ENCODE measurements around the gene DNAJB9. TPM values are rescaled to one million over a fixed set of nuclear protein-coding genes. Genes with fewer than 3 reads are reported as not detected.

Gene DNAJB9
- total RNA-seq, 1 donor from 2014 or later = 28.1 TPM

DNA sequence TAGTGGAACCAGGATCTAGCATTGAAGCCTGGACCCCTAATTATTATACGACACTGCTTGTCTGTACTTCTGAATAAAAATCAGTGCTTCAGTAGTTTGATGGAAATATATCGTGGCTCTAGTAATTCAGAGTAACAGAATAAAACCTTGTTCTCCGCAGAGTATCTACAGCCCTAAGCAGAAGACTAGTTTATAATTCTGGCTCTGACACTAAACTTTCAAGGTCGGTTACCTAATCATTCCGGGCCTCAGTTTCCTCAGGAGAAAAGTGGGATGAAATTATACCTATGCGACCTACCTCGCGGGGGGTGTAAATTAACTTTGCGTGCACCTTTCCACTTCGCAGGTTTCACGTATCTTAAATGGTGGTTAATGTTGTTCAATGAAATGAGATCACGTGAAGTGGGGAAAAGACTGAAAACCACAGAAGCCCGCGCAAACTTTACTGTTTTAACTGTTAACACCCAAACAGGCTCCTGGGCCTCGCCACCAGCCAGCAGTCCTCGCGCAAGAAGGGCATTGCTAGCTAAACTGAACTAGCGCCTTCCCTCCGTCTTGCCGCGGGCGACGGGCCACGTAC, 783 bp upstream of the DNAJB9 start:
- DNase-seq (ENCODE audit: low read depth) = no peak

DNA sequence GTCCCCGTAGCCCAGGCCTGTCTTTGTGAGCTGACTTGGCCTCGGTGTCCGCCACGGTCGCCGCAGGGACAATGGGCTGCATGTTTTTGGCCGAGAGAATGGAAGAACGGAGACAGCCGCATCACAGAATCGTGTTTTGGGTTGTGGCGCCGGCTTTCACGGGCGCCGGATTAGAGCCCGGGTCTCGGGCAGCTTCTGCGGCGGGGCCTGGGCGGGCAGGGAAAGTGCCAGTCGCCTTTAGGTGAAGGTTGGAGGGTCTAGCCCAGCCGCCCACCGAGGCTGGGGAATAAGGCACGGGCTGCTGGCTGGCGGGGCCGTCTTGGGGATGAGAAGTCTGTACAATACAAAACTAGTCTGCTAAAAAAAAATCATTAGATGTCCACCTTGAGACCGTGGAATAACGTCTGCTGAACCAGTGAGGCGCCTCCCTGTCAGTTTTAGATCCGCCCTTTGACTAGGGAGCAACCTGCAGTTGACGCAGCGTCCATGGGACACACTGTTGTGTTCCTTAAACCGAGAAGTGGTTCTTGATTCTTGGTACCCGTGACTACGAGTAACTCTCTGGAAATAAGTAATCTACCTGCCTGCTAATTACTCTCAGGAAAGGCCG, 577 bp downstream of the DNAJB9 start:
- DNase-seq (ENCODE audit: low read depth) = peak; percentile 88

DNA sequence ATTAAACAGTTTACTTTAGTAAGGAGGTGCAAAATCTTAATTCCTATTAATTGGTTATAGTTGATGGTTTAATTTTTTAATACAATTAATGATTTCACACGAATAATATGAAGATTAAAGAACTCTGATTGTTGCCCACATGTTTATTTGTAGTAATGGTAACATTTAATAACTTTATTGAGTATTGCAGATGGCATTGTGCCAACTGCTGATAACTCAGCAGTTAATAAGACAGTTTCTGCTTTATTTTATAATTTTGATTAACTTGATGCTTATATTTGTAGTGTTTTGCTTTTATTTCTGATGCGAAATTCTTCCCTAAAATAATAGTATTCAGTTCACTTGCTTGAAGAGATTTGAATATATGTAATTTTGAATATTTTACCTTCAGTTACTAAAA, 2.8 kb downstream of the DNAJB9 start:
- no peak for DNase-seq (ENCODE audit: low read depth)

DNA sequence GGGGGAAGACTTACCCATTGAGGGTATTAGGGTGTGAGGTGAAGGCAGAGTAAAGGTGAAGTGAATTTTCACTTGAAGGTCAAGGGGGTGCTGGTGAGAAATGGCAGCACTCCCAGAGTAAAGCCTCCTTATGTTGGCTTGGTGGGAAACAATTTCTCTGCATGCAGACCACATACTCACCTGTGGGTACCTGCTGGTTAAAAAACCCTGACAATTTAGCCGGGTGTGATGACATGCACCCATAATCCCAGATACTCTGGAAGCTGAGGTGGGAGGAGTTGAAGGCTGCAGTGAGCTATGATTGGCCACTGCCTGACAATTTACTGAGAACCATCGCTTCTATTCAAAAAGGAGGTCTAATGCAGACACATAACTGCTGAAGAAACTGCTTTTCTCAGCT, 5.5 kb downstream of the DNAJB9 start:
- no peak for DNase-seq (ENCODE audit: low read depth)

DNA sequence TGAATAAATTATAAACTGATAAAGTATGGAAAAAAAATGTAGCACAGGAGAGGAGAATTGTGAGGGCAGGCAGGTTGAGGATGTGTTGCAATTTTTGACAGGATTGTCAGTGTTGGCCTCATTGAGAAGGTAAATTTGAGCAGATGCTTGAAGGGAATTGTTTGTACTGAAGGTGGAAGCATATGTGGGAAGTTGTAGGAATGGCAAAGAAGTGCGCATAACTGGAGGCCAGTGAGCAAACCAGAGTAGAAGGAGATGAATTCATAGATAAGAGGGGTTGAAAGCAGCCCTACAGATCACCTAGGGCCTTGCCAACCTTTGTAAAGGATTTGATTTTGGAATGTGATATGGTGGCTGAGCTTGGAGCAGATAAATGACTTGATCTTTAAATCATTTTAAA, 6.4 kb downstream of the DNAJB9 start:
- no peak for DNase-seq (ENCODE audit: low read depth)

DNA sequence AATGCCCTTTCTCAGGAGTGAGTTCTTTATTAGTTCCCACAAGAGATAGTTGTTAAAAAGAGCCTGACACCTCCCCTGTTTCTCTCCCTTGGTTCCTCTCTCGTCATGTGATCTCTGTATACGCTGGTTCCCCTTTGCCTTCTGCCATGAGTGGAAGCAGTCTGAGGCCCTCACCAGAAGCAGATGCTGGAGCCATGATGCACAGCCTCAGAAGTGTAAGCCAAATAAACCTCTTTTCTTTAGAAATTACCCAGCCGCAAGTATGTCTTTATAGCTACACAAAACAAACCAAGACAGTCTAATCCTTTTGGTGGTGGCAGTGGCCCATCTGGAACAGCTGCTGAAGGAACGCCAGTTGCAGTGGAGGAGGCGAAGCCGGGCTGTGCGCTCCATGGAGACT, 9.3 kb downstream of the DNAJB9 start:
- DNase-seq (ENCODE audit: low read depth) = no peak

DNA sequence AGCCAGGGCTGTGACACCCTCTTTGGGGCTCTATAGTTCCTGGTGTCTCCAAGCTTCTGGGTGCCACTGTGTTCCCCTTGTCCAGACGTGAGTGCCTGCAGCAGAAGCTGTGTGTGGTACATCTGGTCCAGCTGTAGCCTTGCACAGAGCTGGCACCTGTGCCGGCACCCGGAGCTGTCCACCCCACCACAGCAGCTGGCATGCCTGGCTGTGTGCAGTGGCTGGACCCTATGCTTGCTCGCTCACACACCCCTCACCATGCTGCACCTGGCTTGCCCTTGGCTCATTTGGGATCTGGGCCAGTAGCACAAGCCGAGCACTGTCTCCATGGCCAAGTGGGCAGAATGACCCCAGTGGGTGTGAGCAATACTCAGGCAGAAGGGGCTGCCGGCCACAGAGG, 10.6 kb downstream of the DNAJB9 start:
- no peak for DNase-seq (ENCODE audit: low read depth)

DNA sequence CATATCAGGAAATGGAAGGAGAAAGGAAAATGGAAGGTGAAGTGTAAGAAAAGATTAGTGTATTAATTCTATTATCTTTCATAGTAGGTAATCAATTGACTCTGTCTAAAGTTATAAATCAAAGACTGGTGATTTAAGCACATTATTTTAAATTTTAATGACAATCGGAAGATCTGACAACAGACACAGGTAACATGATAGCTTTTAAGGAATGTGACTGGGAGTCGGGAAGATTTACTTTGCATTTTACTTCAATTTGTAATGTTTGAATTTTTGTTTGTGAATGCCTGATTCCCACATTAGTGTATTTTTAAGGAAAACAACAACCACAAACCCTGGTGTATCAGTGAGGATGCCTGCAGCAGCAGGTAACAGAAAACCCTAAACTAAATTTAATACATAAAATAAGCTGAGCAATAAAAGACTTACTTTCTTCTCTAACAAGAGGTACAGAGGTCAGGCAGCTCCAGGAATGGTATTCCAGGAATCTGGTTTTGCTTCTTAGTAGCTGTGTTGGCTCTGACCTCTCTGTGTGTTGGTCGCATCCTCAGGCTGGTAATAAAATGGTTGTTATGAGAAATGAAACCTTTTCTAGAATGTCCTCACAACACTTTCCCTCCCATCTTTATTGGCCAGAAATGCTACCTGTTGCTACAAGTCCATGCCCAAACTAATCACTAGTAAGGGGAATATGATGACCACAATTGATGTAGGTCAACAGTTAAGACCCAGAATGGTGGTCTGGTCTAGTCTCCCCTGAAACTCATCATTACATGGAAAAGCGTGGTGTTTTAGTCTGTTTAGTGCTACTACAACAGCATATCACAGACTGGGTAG, 12.2 kb downstream of the DNAJB9 start:
- DNase-seq (ENCODE audit: low read depth) = peak; percentile 74

DNA sequence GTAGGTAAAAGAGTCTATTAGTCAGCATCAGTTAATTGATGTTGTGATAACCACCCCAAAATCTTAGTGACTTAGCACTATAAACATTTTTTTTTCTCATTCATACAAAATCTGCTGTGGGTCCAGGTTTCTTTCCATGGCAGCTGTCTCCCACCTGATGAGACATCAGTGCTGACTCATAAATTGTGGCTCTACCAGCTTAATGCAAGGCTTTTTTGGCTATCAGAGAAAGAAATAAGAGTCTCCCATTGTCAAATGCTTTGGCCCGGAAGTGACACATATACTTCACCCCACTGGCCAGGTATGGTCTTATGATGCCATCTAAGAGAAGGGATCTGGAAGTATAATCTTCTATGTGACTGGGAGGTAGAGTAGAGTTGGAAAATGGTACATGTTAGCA, 14.5 kb downstream of the DNAJB9 start:
- no peak for DNase-seq (ENCODE audit: low read depth)

DNA sequence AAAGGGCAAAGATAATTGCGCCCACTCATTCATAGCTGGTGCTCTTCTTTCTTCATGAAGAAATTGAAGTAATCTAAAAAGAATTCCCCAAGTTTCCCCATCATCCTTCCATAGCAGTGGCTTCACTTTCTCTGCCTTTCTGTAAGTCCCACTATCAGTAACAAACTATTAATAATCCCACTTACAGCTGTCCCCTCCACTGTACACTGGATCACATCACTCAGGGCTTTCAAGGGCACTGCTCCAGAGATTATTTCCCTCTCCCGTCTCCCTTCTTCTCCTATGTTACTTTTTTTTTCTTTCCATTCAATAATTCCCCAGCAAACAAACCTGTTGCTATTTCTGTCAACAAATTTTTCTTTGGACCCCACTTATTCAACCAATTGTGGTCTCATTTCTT, 16.2 kb downstream of the DNAJB9 start:
- DNase-seq (ENCODE audit: low read depth) = no peak

DNA sequence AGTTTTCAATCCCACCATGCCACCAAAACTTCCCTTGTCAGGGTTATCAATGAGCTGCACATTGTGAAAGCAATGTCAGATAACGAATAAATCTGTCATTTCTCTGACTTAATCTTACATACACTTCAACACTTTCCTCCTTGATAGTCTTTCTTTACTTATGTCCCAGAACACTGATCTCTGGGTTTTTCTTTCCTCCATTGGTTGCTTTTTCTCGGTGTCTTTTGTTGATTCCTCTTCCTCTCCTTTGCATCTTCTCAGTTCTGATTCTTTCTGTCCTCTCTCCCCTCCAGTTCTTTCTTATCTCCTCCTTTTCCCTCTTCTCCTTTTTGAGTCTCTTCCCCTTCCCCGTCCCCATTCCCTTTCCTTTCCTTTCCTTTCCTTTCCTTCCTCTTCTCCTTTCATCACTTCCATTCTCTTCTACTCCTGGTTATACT, 16.6 kb downstream of the DNAJB9 start:
- DNase-seq (ENCODE audit: low read depth) = no peak

DNA sequence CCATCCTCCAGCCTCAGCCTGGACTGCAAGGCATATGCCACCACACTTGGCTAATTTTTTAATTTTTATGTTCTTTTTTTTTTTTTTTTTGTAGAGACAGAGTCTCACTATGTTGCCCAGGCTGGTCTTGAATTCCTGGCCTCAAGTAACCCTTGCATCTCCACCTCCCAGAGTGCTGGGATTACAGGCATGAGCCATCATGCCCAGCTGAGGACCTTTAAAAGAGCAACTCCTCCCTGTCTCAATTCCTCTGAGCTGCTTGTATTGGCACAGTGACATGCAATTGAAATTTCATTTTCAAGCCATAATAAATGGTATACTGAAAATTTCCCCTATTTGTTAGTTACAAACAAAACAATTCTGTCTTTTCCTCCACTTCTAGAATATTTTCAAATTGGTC, 19.5 kb downstream of the DNAJB9 start:
- DNase-seq (ENCODE audit: low read depth) = peak; percentile 26

DNA sequence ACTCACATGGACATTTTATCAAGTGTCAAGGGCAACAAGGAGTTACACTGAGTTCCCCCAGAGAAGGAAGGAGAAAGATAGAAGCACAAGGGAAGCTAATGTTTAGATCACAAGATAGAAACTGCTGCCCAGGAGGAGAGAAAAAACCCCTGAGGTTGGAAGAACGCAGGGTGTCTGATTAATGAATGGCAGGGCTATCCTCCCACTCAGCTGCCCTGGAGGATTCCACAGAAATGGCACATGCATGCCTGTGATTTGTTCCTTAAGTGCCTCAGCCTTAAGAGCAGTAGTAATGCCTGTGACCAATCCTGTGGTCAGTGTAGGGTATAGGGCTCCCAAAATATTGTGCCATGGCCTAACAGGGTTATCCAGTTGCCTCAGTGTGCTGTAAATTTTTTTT, 20.2 kb downstream of the DNAJB9 start:
- DNase-seq (ENCODE audit: low read depth) = peak; percentile 83

DNA sequence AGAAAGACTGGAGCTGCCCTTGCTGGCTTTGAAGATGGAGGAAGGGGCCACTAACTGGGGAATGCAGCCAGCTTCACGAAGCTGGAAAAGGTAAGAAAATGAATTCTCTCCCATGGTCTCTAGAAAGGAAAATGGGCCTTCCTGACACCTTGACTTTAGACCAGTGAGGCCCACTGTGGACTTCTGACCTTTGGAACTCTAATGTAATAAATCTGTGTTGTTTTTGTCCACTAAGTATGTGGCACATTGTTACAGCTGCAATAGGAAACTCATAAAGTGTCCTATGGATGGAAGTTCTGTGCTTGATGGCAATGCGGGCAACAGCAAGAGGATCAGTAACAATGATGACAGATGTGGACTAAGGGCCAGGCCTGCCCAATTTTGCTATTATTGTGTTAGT, 20.9 kb downstream of the DNAJB9 start:
- DNase-seq (ENCODE audit: low read depth) = no peak

DNA sequence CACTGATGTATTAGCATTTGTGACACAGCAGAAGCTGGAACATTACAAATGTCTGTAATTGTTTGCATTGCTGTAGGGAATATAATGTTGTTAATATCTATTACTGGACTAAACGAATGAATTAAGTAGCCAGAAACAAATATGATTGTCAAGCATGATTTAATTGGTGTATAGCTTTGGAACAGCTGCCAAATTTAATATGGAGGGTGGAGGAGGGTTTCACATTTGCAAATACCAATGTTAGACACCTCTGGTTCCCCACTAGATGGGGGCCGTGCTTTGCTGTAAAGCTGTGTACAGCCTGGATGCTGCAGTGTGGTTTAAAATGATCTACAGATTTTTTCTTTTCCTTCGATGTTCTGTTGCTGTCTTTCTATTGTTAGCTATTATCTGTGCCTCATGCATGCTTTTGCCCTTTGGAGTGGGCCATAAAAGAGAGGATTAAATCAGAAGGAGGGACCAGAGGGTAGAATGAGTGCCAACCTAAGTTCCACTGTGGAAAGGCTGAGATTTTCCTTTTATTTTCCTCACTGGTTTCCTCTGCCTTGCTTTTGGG, 23.1 kb downstream of the DNAJB9 start:
- DNase-seq (ENCODE audit: low read depth) = peak; percentile 44

DNA sequence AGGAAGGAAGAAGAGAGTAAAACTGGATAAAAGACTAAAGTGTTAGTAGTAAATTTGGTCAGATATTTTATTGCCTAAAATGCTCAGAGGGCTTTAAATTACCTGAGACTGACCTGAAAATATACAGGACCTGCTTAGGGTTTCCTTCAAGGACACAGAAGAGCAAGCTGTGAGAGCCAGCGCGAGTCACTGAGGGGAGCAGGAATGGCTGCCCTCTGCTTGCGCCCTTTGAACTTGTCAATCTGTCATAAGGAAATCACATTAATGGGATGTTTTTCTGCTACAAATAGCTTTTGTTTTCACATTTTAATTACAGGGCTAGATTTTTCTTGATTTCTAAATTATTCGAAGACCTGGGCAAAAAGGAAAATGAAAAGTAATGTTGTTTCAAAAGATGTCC, 26.9 kb downstream of the DNAJB9 start:
- DNase-seq (ENCODE audit: low read depth) = no peak

DNA sequence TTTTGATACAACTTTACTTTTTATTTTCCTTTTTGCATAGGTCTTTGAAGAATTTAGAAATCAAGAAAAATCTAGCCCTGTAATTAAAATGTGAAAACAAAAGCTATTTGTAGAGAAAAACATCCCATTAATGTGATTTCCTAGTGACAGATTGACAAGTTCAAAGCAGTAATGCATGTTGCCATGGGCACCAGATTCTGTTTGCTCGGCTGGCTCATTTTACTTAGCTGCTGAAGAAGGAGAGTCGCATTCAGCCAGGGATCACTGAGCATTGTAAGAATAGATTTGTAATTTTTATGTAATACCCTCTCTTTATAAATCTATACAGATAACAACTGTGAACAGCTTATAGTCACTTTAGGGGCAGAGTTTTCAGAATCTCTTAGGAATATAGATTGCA, 28.5 kb downstream of the DNAJB9 start:
- peak; percentile 75 for DNase-seq (ENCODE audit: low read depth)

DNA sequence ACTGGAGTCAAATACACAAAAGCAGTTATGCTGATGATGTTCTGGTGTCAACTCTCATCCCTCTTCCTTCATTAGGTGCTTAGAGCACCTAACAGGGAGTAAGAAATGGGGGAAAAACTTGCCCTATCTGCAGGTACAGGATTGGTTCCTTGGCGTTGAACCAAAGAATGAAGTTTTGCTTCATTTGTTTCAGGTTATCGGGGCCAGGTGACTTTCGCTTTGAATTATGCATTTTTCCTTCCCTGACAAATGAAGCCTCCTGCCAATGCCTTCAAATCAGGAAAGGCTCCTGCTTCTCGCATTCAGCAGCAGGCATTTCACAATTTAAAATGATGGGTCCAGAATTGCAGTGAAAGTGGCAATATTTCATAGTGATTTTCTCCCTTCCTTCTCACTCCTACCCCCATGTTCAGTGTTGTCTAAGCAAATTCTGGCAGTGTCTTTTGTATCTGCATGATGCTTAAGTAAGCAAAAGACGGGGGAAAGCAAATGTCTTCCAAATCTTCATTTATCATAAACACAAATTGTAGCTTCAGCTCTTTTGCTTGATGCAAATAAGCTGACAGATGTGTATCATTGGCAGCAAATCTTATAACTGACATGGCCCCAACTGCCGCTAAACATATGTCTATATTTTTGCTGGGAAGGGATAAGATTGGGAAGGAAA, 29.4 kb downstream of the DNAJB9 start:
- no peak for DNase-seq (ENCODE audit: low read depth)

DNA sequence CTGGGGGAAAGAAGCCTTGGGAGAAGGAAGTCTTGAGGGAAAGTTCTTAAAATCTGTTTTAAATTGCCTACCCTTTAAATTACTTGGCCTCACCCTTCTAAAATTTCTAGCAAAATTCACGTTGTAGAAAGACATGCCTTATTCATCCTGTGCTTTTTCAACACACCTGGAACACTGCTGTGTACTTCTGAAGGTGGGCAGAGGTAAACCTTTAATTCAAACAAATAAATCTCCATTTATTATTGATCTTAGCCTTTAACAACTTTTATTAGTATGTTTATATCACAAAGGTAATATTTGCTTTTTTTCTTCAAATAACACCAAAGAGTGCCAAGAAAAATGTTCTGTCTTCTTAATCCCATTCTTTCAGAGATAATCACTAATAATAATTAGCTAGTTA, 30.7 kb downstream of the DNAJB9 start:
- DNase-seq (ENCODE audit: low read depth) = no peak

DNA sequence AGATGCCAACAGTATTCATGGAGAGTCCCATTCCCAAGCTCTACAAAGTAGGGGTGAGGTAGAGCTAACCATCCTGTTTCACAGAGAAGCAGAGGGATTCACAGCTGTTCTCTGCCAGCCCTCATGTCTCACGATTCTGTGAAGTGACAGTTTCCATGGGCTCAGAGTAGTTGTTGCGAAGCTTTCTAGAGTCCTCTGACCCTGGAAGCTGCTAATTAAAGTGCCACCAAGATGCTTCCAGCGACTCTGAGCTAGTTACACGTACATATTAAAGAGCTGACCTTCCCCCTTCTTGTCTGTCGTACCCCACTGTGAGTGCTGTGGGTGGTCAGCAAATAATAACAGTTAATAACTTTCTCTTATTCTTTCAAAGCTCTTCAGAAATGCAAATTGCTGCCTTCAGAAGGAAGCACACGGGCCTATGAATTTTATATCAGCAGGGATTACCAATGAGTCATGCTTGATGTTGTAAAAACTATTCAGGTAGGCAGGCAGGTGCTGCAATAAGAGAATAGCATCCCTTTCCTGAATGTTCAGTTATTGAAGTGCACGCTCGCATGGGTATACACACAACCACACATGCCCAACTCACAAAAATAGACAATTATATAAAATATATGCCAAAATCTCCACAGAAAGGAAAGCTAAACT, 34.1 kb downstream of the DNAJB9 start:
- DNase-seq (ENCODE audit: low read depth) = peak; percentile 28

DNA sequence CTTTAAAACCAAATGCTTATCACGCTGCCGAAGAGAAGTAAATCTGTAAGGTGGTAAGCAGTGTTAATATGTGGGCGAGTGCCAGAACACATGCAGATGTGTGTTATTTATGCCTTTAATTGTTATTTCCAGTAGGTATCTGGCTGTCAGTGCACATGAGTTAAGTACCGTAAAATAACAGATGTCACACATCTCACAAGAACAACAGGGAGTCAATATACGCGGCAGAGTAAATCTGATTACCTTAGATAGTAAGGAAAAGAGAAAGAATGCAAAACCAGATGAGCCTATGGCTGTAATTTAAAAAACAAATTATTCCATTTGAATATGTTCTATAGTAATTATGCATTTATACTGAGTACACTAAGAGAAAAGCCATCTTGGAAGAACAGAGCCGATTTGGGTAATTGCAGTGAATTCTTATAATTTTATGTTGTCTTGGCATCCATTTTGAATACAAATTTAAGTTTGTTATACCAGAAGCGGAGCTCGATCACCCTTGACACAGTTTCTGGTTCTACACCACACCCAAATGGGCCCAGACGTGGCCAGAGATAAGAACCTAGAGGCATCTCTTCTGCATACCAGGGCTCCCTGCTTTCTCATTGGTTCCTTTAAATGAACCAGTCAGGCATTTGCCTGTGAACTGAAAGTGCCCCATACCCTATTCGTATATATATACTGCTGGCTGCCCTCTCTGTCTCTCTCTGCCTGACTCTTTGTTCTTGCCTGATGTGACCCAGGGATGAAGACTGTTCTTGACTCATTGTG, 34.8 kb downstream of the DNAJB9 start:
- DNase-seq (ENCODE audit: low read depth) = no peak

Measured in renal cortical epithelial cell (primary cell).